ENCODE results near the gene SLC39A9. TPM values are rescaled to one million over a fixed set of nuclear protein-coding genes. Genes with fewer than 3 reads are reported as not detected.

The SLC39A9 gene
- total RNA-seq, 1 donor from 2014 or later = 59.1 TPM

DNA sequence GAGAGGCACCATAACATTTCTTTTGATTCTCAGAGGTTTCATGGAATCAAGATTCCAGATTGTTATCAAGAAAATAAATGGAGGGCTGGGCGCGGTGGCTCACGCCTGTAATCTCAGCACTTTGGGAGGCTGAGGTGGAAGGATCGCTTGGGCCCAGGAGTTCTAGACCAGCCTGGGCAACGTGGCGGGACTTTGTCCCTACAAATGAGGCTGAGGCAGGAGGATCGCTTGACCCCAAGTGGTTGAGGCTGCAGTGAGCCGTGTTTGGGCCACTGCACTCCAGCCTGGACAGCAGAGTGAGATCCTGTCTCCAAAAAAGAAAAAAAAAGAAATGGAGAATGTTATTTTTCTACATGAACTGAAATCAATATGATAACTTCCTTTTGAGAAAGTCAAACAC is 1.3 kb downstream of the SLC39A9 start:
- Mint-ChIP-seq H3K27me3 (ENCODE audit: low read depth) (no peaks in the 10 kb centered on the region), H3K4me1 (peaks cover 49% of the 10 kb centered on the region), H3K4me3 (peak overlapping the region; percentile 96), H3K36me3 (peaks cover 9% of the 10 kb centered on the region), H3K27ac (peak overlapping the region; percentile 34), H3K9me3 (no peaks in the 10 kb centered on the region)
- DNase-seq (ENCODE audit: low spot score in 2 of 2, unreplicated experiment in 2 of 2) = no peak
- TF ChIP-seq, protein P1, sequence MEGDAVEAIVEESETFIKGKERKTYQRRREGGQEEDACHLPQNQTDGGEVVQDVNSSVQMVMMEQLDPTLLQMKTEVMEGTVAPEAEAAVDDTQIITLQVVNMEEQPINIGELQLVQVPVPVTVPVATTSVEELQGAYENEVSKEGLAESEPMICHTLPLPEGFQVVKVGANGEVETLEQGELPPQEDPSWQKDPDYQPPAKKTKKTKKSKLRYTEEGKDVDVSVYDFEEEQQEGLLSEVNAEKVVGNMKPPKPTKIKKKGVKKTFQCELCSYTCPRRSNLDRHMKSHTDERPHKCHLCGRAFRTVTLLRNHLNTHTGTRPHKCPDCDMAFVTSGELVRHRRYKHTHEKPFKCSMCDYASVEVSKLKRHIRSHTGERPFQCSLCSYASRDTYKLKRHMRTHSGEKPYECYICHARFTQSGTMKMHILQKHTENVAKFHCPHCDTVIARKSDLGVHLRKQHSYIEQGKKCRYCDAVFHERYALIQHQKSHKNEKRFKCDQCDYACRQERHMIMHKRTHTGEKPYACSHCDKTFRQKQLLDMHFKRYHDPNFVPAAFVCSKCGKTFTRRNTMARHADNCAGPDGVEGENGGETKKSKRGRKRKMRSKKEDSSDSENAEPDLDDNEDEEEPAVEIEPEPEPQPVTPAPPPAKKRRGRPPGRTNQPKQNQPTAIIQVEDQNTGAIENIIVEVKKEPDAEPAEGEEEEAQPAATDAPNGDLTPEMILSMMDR (IDR thresholded peaks at IDR 0.05; ENCODE audit: unreplicated experiment) = no peak

DNA sequence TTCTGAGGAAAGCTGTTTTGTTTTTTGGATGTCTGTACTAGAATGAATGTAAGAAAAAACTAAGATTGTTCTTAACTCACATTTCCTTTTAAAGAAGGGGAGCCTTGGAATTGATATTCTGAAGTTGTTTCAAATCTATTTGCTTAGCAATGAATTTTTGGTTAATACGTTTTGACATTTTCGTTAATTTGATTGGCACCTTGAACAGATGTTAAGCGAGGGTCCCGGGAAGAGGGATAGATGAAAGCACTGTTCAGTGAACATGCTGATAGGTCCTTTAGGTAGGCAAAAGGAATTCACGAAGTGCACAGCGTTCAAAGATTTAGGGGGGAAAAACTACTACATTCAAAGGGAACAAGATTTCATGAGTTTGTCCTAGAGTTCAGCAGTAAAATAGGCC is 1.7 kb downstream of the SLC39A9 start:
- Mint-ChIP-seq H3K27me3 (ENCODE audit: low read depth) (no peaks in the 10 kb centered on the region), H3K36me3 (peaks cover 7% of the 10 kb centered on the region), H3K4me3 (peak overlapping the region; percentile 96), H3K4me1 (peaks cover 49% of the 10 kb centered on the region), H3K27ac (peak overlapping the region; percentile 51), H3K9me3 (no peaks in the 10 kb centered on the region)
- no peak for DNase-seq (ENCODE audit: low spot score in 2 of 2, unreplicated experiment in 2 of 2)
- TF ChIP-seq, protein P1 (IDR thresholded peaks at IDR 0.05; ENCODE audit: unreplicated experiment) = no peak

DNA sequence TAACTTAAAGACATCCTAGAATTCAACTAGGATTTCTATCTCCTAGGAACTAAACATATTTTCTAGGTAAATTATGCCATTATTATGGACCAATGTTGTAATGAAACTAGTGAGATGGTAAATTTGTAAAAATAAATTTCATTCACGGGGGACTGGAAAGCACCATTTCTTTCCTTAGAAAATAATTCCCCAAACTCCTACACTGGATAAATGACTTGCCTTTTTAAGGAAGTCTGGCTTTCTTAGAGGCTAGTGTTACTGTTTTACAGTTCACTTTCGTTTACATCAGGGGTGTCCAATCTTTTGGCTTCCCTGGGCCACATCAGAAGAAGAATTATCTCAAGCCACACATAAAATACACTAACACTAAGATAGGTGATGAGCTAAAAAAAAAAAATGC is 3.3 kb downstream of the SLC39A9 start:
- Mint-ChIP-seq H3K27me3 (ENCODE audit: low read depth) (no peaks in the 10 kb centered on the region), H3K36me3 (peaks cover 3% of the 10 kb centered on the region), H3K4me3 (no peak overlapping the region), H3K9me3 (no peaks in the 10 kb centered on the region), H3K27ac (no peak overlapping the region), H3K4me1 (peaks cover 40% of the 10 kb centered on the region)
- DNase-seq (ENCODE audit: low spot score in 2 of 2, unreplicated experiment in 2 of 2) = no peak
- TF ChIP-seq, protein P1 (IDR thresholded peaks at IDR 0.05; ENCODE audit: unreplicated experiment) = no peak

DNA sequence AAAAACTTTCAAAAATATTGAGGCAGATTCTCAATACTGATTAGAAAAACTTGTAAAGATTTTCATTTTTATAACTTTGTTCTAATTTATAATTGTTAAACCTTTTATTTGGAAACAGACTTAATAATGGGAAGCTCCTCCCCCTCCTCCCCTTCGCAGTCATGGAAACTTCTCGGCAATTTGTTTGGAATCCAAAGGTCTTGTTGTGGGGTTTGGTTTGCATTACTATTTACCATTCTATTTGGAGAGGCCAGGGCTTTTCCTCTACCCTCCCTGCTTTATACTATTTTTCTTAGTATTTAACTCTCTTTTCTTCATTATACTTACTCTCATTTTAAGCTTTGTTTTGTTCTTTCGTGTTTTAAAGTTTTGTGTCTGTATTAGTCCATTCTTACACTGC is 6.0 kb downstream of the SLC39A9 start:
- Mint-ChIP-seq H3K27me3 (ENCODE audit: low read depth) (no peaks in the 10 kb centered on the region), H3K9me3 (no peaks in the 10 kb centered on the region), H3K27ac (no peak overlapping the region), H3K4me1 (peaks cover 29% of the 10 kb centered on the region), H3K36me3 (peaks cover 3% of the 10 kb centered on the region), H3K4me3 (no peak overlapping the region)
- DNase-seq (ENCODE audit: low spot score in 2 of 2, unreplicated experiment in 2 of 2) = no peak
- TF ChIP-seq, protein P1 (IDR thresholded peaks at IDR 0.05; ENCODE audit: unreplicated experiment) = no peak

DNA sequence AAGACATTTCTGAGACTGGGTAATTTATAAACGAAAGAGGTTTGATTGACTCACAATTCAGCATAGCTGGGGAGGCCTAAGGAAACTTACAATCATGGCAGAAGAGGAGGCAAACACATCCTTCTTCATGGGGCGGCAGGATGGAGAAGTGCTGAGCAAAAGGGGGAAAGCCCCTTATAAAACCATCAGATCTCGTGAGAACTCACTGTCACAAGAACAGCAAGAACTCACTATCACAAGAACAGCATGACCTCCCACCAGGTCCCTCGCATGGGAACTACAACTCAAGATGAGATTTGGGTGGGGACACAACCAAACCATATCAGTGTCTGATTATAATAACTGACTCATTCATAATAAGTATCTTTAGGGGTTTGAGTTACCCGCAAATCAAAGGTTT is 6.4 kb downstream of the SLC39A9 start:
- DNase-seq (ENCODE audit: low spot score in 2 of 2, unreplicated experiment in 2 of 2) = no peak
- Mint-ChIP-seq H3K4me3 (no peak overlapping the region), H3K4me1 (peaks cover 25% of the 10 kb centered on the region), H3K9me3 (no peaks in the 10 kb centered on the region), H3K27me3 (ENCODE audit: low read depth) (no peaks in the 10 kb centered on the region), H3K27ac (no peak overlapping the region), H3K36me3 (peaks cover 3% of the 10 kb centered on the region)
- TF ChIP-seq, protein P1 (IDR thresholded peaks at IDR 0.05; ENCODE audit: unreplicated experiment) = no peak

DNA sequence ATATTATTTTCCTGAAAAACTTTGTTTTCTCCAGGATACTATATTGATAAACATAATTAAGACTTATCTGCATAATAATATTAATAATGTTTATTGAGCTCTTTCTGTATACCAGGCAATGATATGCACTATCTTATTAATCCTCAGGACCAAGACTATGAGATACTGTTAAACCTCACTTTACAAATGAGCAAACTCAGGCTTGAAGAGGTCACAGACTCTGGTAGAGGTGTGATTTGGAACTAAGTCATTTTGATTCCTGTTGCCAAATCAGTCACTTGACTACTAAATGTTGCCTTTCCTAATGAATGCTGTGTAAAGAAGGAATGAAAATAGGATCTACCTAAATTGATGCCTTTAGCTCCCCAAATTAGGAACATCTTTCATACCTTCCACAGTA is 7.3 kb downstream of the SLC39A9 start:
- H3K36me3 Mint-ChIP-seq = peaks cover 3% of the 10 kb centered on the region

More for the DNA sequence above, 7.3 kb downstream of the SLC39A9 start:
- TF ChIP-seq, protein P1 (IDR thresholded peaks at IDR 0.05; ENCODE audit: unreplicated experiment) = no peak
- Mint-ChIP-seq H3K27me3 (ENCODE audit: low read depth) (no peaks in the 10 kb centered on the region), H3K9me3 (no peaks in the 10 kb centered on the region), H3K27ac (no peak overlapping the region), H3K4me1 (peaks cover 17% of the 10 kb centered on the region), H3K4me3 (no peak overlapping the region)
- DNase-seq (ENCODE audit: low spot score in 2 of 2, unreplicated experiment in 2 of 2) = no peak
